Limb (tissue), 2 donors: ENCODE data around the gene MACC1.
A peak's percentile ranks its signal among the peaks of the same experiment; 100 is the strongest.

ENCODE experiments used
- DNase-seq, 2 donors: peaks; one replicate each; pipeline ENCODE4 v3.0.0-alpha.2; 2016; ENCODE audit errors: extremely low spot score in 2 of 2

The MACC1 gene

GRCh38 chr7:20176578-20177242 lies 40.5 kb downstream of the MACC1 start:
- DNase-seq = no peak

GRCh38 chr7:20173828-20174227 lies 43.4 kb downstream of the MACC1 start:
- no peak for DNase-seq

GRCh38 chr7:20172736-20173334 lies 44.3 kb downstream of the MACC1 start:
- DNase-seq = peak; percentile 38 to 80

GRCh38 chr7:20170633-20171032 lies 46.6 kb downstream of the MACC1 start:
- DNase-seq = no peak

GRCh38 chr7:20165146-20165510 lies 52.1 kb downstream of the MACC1 start:
- DNase-seq = no peak

GRCh38 chr7:20164425-20165145 lies 52.6 kb downstream of the MACC1 start:
- no peak for DNase-seq

GRCh38 chr7:20162665-20163064 lies 54.5 kb downstream of the MACC1 start:
- no peak for DNase-seq

- no peak for DNase-seq
Measured at GRCh38 chr7:20159226-20159747, 57.9 kb downstream of the MACC1 start.

GRCh38 chr7:20158684-20159083 lies 58.5 kb downstream of the MACC1 start:
- no peak for DNase-seq

GRCh38 chr7:20157456-20157855 lies 59.7 kb downstream of the MACC1 start:
- no peak for DNase-seq

- DNase-seq = no peak
Measured at GRCh38 chr7:20153999-20154398, 63.2 kb downstream of the MACC1 start.

- DNase-seq = no peak
Measured at GRCh38 chr7:20153567-20153966, 63.6 kb downstream of the MACC1 start.

GRCh38 chr7:20152511-20152910 lies 64.7 kb downstream of the MACC1 start:
- no peak for DNase-seq

GRCh38 chr7:20151708-20152456 lies 65.3 kb downstream of the MACC1 start:
- no peak for DNase-seq

- DNase-seq = peak in 1 of 2 donors; percentile 7
Measured at GRCh38 chr7:20146451-20146850, 70.7 kb downstream of the MACC1 start.

- no peak for DNase-seq
Measured at GRCh38 chr7:20144801-20145200, 72.4 kb downstream of the MACC1 start.

- DNase-seq = peak; percentile 38 to 64
Measured at GRCh38 chr7:20141666-20142065, 75.5 kb downstream of the MACC1 start.

GRCh38 chr7:20141002-20141345 lies 76.2 kb downstream of the MACC1 start:
- no peak for DNase-seq

- no peak for DNase-seq
Measured at GRCh38 chr7:20140291-20141001, 76.7 kb downstream of the MACC1 start.

GRCh38 chr7:20136647-20137046 lies 80.5 kb downstream of the MACC1 start:
- no peak for DNase-seq

- DNase-seq = no peak
Measured at GRCh38 chr7:20133803-20134202, 83.4 kb downstream of the MACC1 start.
